OCI-LY7 (cell line): ENCODE measurements around the gene ALPG. TPM values are rescaled to one million over a fixed set of nuclear protein-coding genes. Genes with fewer than 3 reads are reported as not detected.

Experiments
- BruUV-seq: library from RNA; stranded (reverse); fragments of 400-500 nt; replicated peaks from 2 replicates; lab custom pipeline; 2021; lab: Mats Ljungman, UMichigan
- CTCF ChIA-PET: fragments of 300-600 bp; sonication (Branson Sonifier 250); formaldehyde crosslinking; loops from one replicate; lab custom pipeline; 2022; ENCODE audit warnings: antibody characterized with exemption; ENCODE audit not compliant: unreplicated experiment; lab: Charles Lee
- POLR2A ChIA-PET: fragments of 300-600 bp; sonication (Branson Sonifier 250); formaldehyde crosslinking; loops from one replicate; lab custom pipeline; 2022; ENCODE audit warnings: antibody characterized with exemption; lab: Charles Lee
- DNase-seq: peaks from one replicate; pipeline ENCODE4 v3.0.0-alpha.2; 2015; ENCODE audit warnings: low spot score
- H2AFZ ChIP-seq: fragments of 200-600 bp; sonication (generic), shearing (Covaris generic); 2 replicates; pipeline ENCODE4 v1.6.1; 2014; ENCODE audit warnings: mild to moderate bottlenecking, antibody characterized with exemption, low read length, moderate library complexity
- H3K27ac ChIP-seq: fragments of 200-600 bp; sonication (generic); 2 replicates; pipeline ENCODE4 v1.5.1; 2014; ENCODE audit warnings: mixed run types, low read depth, mild to moderate bottlenecking, moderate library complexity, low read length, inconsistent platforms; ENCODE audit not compliant: poor library complexity, severe bottlenecking
- H3K36me3 ChIP-seq: fragments of 200-600 bp; sonication (generic); 2 replicates; pipeline ENCODE4 v1.6.1; 2014; ENCODE audit warnings: mild to moderate bottlenecking, antibody characterized with exemption, low read length, moderate library complexity, mixed read lengths; ENCODE audit not compliant: insufficient read depth
- H3K4me1 ChIP-seq: fragments of 200-600 bp; sonication (generic); 2 replicates; pipeline ENCODE4 v1.5.1; 2014; ENCODE audit warnings: mild to moderate bottlenecking, low read length; ENCODE audit not compliant: insufficient read depth, poor library complexity, severe bottlenecking
- H3K4me2 ChIP-seq: fragments of 200-600 bp; sonication (generic); 2 replicates; pipeline ENCODE4 v1.6.1; 2014; ENCODE audit warnings: mild to moderate bottlenecking, low read length
- H3K4me3 ChIP-seq: fragments of 200-600 bp; sonication (generic); 2 replicates; pipeline ENCODE4 v1.5.1; 2014; ENCODE audit warnings: mild to moderate bottlenecking, low read depth, low read length; ENCODE audit not compliant: poor library complexity, severe bottlenecking
- H3K79me2 ChIP-seq: fragments of 200-600 bp; sonication (generic); 2 replicates; pipeline ENCODE4 v1.6.1; 2016; ENCODE audit warnings: low read depth, mild to moderate bottlenecking, low read length, moderate library complexity, mixed read lengths; ENCODE audit not compliant: insufficient read depth
- H3K9me2 ChIP-seq: fragments of 200-600 bp; sonication (generic); 2 replicates; pipeline ENCODE4 v1.6.1; 2016; ENCODE audit warnings: mild to moderate bottlenecking, low read length, mixed read lengths; ENCODE audit not compliant: insufficient read depth
- H3K9me3 ChIP-seq: fragments of 200-600 bp; sonication (generic); 2 replicates; pipeline ENCODE4 v1.6.1; 2014; ENCODE audit warnings: mild to moderate bottlenecking, mixed run types, low read length, mixed read lengths
- H4K20me1 ChIP-seq: fragments of 200-600 bp; sonication (generic); 2 replicates; pipeline ENCODE4 v1.6.1; 2014; ENCODE audit warnings: mild to moderate bottlenecking, antibody characterized with exemption, low read length, moderate library complexity, mixed read lengths; ENCODE audit not compliant: insufficient read depth
- EZH2phosphoT487 ChIP-seq: fragments of 200-600 bp; sonication (generic); IDR thresholded peaks from 2 replicates; pipeline ENCODE4 v1.6.1; 2018; ENCODE audit warnings: low read depth, borderline replicate concordance, mild to moderate bottlenecking, mixed run types, antibody characterized with exemption, low read length, moderate library complexity, mixed read lengths
- intact Hi-C: fragments of 100-400 bp; cut with micrococcal nuclease; formaldehyde crosslinking; loops from one replicate; pipeline ENCODE4 v1.10.0; 2022; ENCODE audit not compliant: unreplicated experiment
- total RNA-seq, 2 experiments: library from RNA; depleted of rRNA in 1 of 2; stranded (reverse); fragments of >200 nt in 1 of 2; shearing (Covaris generic) in 1 of 2; gene quantifications; 2 replicates each; pipeline ENCODE4 v1.2.3, GENCODE V29; 2014 to 2022
- TF ChIP-seq, protein P1 (sequence below): fragments of 200-600 bp; sonication (generic); conservative IDR thresholded peaks from 2 replicates; pipeline ENCODE4 v1.5.1; 2014; ENCODE audit warnings: mild to moderate bottlenecking, antibody characterized with exemption, low read length, moderate library complexity, mixed read lengths

Gene ALPG
- total RNA-seq, 2 experiments from 2014 or later: not detected

DNA sequence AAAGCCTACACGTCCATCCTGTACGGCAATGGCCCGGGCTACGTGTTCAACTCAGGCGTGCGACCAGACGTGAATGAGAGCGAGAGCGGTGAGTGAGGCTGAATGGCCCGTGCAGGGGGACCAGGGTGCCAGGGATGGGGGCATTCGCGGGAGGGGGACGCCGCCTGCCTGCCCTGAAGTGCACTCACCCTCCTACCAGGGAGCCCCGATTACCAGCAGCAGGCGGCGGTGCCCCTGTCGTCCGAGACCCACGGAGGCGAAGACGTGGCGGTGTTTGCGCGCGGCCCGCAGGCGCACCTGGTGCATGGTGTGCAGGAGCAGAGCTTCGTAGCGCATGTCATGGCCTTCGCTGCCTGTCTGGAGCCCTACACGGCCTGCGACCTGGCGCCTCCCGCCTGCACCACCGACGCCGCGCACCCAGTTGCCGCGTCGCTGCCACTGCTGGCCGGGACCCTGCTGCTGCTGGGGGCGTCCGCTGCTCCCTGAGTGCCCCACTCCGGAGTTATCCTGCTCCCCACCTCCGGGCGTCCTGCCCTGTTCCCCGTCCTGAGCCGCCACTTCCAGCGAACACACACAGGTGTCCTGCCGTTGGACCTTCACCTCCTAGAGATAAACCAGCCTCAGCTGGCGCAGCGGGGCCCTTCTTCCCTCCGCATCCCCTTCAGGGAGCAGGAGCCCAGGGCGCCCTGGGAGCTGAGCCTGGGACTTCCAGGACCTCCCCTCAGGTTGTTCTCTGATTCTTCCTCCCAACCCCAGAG is 52.2 kb downstream of the ALPG start:
- no peak for DNase-seq
- BruUV-seq: no TSS peak

DNA sequence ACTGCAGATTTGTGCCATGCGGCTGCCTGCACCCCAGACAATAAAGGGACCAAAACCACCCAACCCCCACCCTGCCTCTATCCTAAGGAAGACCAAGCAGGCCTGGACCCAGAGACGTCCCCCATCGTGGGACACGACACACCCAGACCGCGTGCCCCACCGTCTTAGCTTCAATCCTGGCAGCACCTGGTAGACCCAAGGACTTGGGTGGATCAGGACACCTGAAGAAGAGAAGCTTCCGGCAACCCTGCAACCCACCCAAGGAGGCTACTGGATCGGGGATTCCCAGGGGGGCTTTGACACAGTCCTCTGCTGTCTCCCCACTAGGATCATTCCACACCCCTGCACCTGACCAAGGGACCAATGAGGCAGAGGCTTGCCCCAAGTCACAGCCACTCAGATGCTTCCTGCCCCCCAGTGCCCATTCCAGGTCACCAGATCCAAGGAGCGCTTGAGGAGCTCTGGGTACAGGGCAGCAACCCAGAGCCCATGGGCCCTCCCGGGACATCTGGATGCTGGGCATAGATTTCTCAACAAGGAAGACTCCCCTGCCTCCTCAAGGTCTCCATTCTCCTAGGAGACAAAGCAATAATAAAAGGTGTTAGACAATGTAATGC is 52.9 kb downstream of the ALPG start:
- H3K4me2 ChIP-seq: no peak overlapping the region
- intact Hi-C loops: no loop called here
- H3K27ac ChIP-seq: no peak overlapping the region
- BruUV-seq: no TSS peak
- no peaks in the 10 kb centered on the region for H3K79me2 ChIP-seq
- peaks cover 1% of the 10 kb centered on the region for H3K4me1 ChIP-seq
- H3K36me3 ChIP-seq: no peaks in the 10 kb centered on the region
- H2AFZ ChIP-seq: no peak overlapping the region
- no peaks in the 10 kb centered on the region for H4K20me1 ChIP-seq
- POLR2A ChIA-PET: no interaction called here
- H3K4me3 ChIP-seq: no peak overlapping the region
- no peaks in the 10 kb centered on the region for H3K9me3 ChIP-seq
- DNase-seq: no peak
- TF ChIP-seq, protein P1, sequence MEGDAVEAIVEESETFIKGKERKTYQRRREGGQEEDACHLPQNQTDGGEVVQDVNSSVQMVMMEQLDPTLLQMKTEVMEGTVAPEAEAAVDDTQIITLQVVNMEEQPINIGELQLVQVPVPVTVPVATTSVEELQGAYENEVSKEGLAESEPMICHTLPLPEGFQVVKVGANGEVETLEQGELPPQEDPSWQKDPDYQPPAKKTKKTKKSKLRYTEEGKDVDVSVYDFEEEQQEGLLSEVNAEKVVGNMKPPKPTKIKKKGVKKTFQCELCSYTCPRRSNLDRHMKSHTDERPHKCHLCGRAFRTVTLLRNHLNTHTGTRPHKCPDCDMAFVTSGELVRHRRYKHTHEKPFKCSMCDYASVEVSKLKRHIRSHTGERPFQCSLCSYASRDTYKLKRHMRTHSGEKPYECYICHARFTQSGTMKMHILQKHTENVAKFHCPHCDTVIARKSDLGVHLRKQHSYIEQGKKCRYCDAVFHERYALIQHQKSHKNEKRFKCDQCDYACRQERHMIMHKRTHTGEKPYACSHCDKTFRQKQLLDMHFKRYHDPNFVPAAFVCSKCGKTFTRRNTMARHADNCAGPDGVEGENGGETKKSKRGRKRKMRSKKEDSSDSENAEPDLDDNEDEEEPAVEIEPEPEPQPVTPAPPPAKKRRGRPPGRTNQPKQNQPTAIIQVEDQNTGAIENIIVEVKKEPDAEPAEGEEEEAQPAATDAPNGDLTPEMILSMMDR: no peak
- no peak for TF ChIP-seq EZH2phosphoT487
- CTCF ChIA-PET: no interaction called here
- H3K9me2 ChIP-seq: no peaks in the 10 kb centered on the region

More for the DNA sequence above, 52.2 kb downstream of the ALPG start:
- no peak overlapping the region for H3K4me3 ChIP-seq
- H3K79me2 ChIP-seq: no peaks in the 10 kb centered on the region
- H2AFZ ChIP-seq: no peak overlapping the region
- H3K9me2 ChIP-seq: no peaks in the 10 kb centered on the region
- TF ChIP-seq, protein P1: no peak
- no peak for TF ChIP-seq EZH2phosphoT487
- H3K36me3 ChIP-seq: no peaks in the 10 kb centered on the region
- POLR2A ChIA-PET: interaction anchor here (0.9 kb wide), 1 partner anchor 8 kb away, joined by 3 read pairs; no protein-coding TSS in a partner anchor
- no peaks in the 10 kb centered on the region for H3K9me3 ChIP-seq
- no peaks in the 10 kb centered on the region for H3K4me1 ChIP-seq
- no peak overlapping the region for H3K27ac ChIP-seq
- no peaks in the 10 kb centered on the region for H4K20me1 ChIP-seq
- intact Hi-C loops: no loop called here
- H3K4me2 ChIP-seq: no peak overlapping the region
- CTCF ChIA-PET: no interaction called here

DNA sequence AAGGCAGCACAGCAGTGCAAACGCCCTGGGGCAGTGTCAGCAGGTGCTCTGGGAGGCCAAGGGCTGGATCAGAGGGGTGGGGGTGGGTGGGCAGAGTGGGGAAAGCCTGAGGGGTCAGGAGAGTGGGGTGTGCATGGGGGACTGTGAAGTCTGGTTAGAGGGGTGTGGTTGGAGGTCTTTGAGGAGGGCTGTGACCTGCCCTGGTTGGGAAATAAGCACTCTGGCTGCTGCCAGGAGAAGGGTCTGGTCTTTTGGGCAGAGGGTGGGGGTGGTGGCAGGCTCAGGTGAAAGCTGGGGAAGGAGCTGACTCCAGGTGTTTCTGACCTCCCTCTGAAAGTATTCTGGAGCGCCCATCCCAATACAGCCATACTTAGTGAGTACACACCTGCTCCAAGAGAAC is 53.5 kb downstream of the ALPG start:
- ChIA-PET CTCF (no interaction called here), POLR2A (no interaction called here)
- Histone ChIP-seq H3K4me2 (no peak overlapping the region), H3K9me3 (no peaks in the 10 kb centered on the region), H2AFZ (no peak overlapping the region), H3K27ac (no peak overlapping the region), H3K4me3 (no peak overlapping the region), H3K9me2 (no peaks in the 10 kb centered on the region), H3K36me3 (no peaks in the 10 kb centered on the region), H3K4me1 (peaks cover 8% of the 10 kb centered on the region), H3K79me2 (no peaks in the 10 kb centered on the region), H4K20me1 (no peaks in the 10 kb centered on the region)
- TF ChIP-seq EZH2phosphoT487: no peak
- TF ChIP-seq, protein P1: no peak
- no TSS peak for BruUV-seq
- intact Hi-C loops: no loop called here
- DNase-seq: no peak
